Tibial nerve (tissue), 4 donors: ENCODE measurements around the gene MOCOS.

Source experiments
- EP300 ChIP-seq, 2 donors: sonication (generic); formaldehyde crosslinking; IDR thresholded peaks; one replicate each; pipeline ENCODE4 v1.6.1; 2017; ENCODE audit warnings: antibody characterized with exemption in 2 of 2, mild to moderate bottlenecking in 1 of 2
- TF ChIP-seq, protein P1 (sequence below), 5 experiments: fragments of 200-600 bp in 3 of 5; fragments of 450-650 bp in 2 of 5; sonication (generic) in 3 of 5; IDR thresholded peaks; one replicate each; pipeline ENCODE4 v1.5.1; 2016 to 2019; ENCODE audit warnings: antibody characterized with exemption in 5 of 5, mild to moderate bottlenecking in 3 of 5, moderate library complexity in 2 of 5

DNA sequence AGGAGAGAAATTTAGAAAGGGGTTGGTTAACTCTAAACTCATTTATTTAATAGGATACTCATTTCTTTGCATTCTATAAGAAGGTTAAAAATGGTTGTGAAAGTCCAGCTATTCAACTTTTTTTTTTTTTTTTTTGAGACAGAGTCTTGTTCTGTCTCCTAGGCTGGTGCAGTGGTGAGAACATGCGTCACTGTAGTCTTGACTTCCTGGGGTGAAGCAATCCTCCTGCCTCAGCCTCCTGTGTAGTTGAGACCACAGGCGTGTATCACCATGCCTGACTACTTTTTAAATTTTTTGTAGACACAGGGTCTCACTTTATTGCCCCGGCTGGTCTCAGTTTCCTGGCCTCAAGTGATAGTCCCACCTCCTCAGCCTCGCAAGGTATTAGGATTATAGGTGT is 45.7 kb upstream of the MOCOS start:
- TF ChIP-seq, protein P1, sequence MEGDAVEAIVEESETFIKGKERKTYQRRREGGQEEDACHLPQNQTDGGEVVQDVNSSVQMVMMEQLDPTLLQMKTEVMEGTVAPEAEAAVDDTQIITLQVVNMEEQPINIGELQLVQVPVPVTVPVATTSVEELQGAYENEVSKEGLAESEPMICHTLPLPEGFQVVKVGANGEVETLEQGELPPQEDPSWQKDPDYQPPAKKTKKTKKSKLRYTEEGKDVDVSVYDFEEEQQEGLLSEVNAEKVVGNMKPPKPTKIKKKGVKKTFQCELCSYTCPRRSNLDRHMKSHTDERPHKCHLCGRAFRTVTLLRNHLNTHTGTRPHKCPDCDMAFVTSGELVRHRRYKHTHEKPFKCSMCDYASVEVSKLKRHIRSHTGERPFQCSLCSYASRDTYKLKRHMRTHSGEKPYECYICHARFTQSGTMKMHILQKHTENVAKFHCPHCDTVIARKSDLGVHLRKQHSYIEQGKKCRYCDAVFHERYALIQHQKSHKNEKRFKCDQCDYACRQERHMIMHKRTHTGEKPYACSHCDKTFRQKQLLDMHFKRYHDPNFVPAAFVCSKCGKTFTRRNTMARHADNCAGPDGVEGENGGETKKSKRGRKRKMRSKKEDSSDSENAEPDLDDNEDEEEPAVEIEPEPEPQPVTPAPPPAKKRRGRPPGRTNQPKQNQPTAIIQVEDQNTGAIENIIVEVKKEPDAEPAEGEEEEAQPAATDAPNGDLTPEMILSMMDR (IDR thresholded peaks at IDR 0.05) = no peak
- TF ChIP-seq EP300 (IDR thresholded peaks at IDR 0.05) = no peak
